NCI-H226 (cell line): ENCODE measurements around the gene CRTC1.
"Not testable (repeated sequence)": the region's sequence is repeated elsewhere in the genome, so short reads cannot be mapped to it uniquely, and the experiment has no call there.

Source experiments
- DNase-seq: peaks from one replicate; pipeline ENCODE4 v3.0.0-alpha.2; 2015

CRTC1 gene

GRCh38 chr19:18733762-18734332 lies 50.4 kb downstream of the CRTC1 start:
- not testable (repeated sequence) for DNase-seq

- DNase-seq = no peak
Observed at GRCh38 chr19:18735324-18735723, 51.8 kb downstream of the CRTC1 start.

GRCh38 chr19:18735752-18736151 lies 52.3 kb downstream of the CRTC1 start:
- no peak for DNase-seq

- no peak for DNase-seq
Observed at GRCh38 chr19:18736415-18737336, 53.2 kb downstream of the CRTC1 start.

- DNase-seq = no peak
Observed at GRCh38 chr19:18737337-18737953, 54.0 kb downstream of the CRTC1 start.

GRCh38 chr19:18737954-18738351 lies 54.5 kb downstream of the CRTC1 start:
- no peak for DNase-seq

GRCh38 chr19:18738961-18739690 lies 55.6 kb downstream of the CRTC1 start:
- DNase-seq = no peak

GRCh38 chr19:18741124-18742121 lies 57.9 kb downstream of the CRTC1 start:
- no peak for DNase-seq

GRCh38 chr19:18742324-18742723 lies 58.8 kb downstream of the CRTC1 start:
- DNase-seq = no peak

- DNase-seq = peak; percentile 82
Observed at GRCh38 chr19:18742838-18743783, 59.6 kb downstream of the CRTC1 start.

GRCh38 chr19:18743784-18744418 lies 60.4 kb downstream of the CRTC1 start:
- no peak for DNase-seq

GRCh38 chr19:18745012-18745735 lies 61.7 kb downstream of the CRTC1 start:
- DNase-seq = peak; percentile 64

- DNase-seq = no peak
Observed at GRCh38 chr19:18745931-18746330, 62.5 kb downstream of the CRTC1 start.

GRCh38 chr19:18746401-18747325 lies 63.2 kb downstream of the CRTC1 start:
- DNase-seq = no peak

- no peak for DNase-seq
Observed at GRCh38 chr19:18749362-18750231, 66.1 kb downstream of the CRTC1 start.

GRCh38 chr19:18750295-18750970 lies 67.0 kb downstream of the CRTC1 start:
- DNase-seq = no peak

GRCh38 chr19:18751571-18751970 lies 68.1 kb downstream of the CRTC1 start:
- no peak for DNase-seq
